Skeletal muscle tissue (tissue), 4 donors: ENCODE measurements around the gene FAM228B. TPM values are rescaled to one million over a fixed set of nuclear protein-coding genes. Genes with fewer than 3 reads are reported as not detected.
"Not testable (repeated sequence)": the region's sequence is repeated elsewhere in the genome, so short reads cannot be mapped to it uniquely, and the experiment has no call there.

Experiments
- H3K27ac ChIP-seq: one replicate; pipeline ENCODE4 v1.7.0; 2013; ENCODE audit warnings: mild to moderate bottlenecking, low read depth, low read length, inconsistent platforms
- H3K27me3 ChIP-seq, 3 donors: one replicate each; pipeline ENCODE4 v1.7.0; 2013; ENCODE audit warnings: low read length in 3 of 3; ENCODE audit not compliant: control insufficient read depth in 3 of 3, insufficient read depth in 3 of 3
- H3K36me3 ChIP-seq, 3 donors: one replicate each; pipeline ENCODE4 v1.7.0; 2013; ENCODE audit warnings: low read length in 3 of 3; ENCODE audit not compliant: control insufficient read depth in 3 of 3, insufficient read depth in 3 of 3
- H3K4me1 ChIP-seq, 3 donors: one replicate each; pipeline ENCODE4 v1.7.0; 2013; ENCODE audit warnings: low read length in 3 of 3, mild to moderate bottlenecking in 3 of 3; ENCODE audit not compliant: control insufficient read depth in 3 of 3, insufficient read depth in 3 of 3
- H3K4me3 ChIP-seq, 3 donors: one replicate each; pipeline ENCODE4 v1.7.0; 2013; ENCODE audit warnings: low read length in 3 of 3
- H3K9ac ChIP-seq, 3 donors: one replicate each; pipeline ENCODE4 v1.7.0; 2013; ENCODE audit warnings: low read length in 3 of 3, mild to moderate bottlenecking in 3 of 3, moderate library complexity in 2 of 3, low read depth in 1 of 3
- H3K9me3 ChIP-seq, 3 donors: one replicate each; pipeline ENCODE4 v1.7.0; 2013; ENCODE audit warnings: low read length in 3 of 3; ENCODE audit not compliant: control insufficient read depth in 3 of 3
- total RNA-seq: library from RNA; depleted of rRNA; stranded (reverse); fragments of >200 nt; gene quantifications from one replicate; pipeline ENCODE4 v1.2.3, GENCODE V29; 2014
- donor health status: Osteomylitis.

FAM228B gene
- total RNA-seq, 1 donor from 2014 or later, result 47.0 TPM

GRCh38 chr2:24082787-24083566 is 40.3 kb upstream of the FAM228B start:
- no peaks in the 10 kb centered on the region for H3K27me3 ChIP-seq
- peak overlapping the region; percentile 77 for H3K27ac ChIP-seq
- H3K4me3 ChIP-seq, result peak overlapping the region in 1 of 3 donors; percentile 76
- H3K36me3 ChIP-seq, result peaks cover 6 to 10% (median 9%) of the 10 kb centered on the region in 3 donors
- peak overlapping the region in 2 of 3 donors; percentile 72 to 85 for H3K9ac ChIP-seq
- no peaks in the 10 kb centered on the region for H3K9me3 ChIP-seq
- H3K4me1 ChIP-seq, result peaks cover 16 to 27% (median 18%) of the 10 kb centered on the region in 3 donors

- H3K27ac ChIP-seq, result peak overlapping the region; percentile 77
- H3K4me3 ChIP-seq, result peak overlapping the region; percentile 76 to 84 (median 82)
- H3K27me3 ChIP-seq, result no peaks in the 10 kb centered on the region
- no peaks in the 10 kb centered on the region for H3K9me3 ChIP-seq
- H3K4me1 ChIP-seq, result peaks cover 16 to 27% (median 18%) of the 10 kb centered on the region in 3 donors
- peaks cover 6 to 11% (median 10%) of the 10 kb centered on the region in 3 donors for H3K36me3 ChIP-seq
- H3K9ac ChIP-seq, result peak overlapping the region; percentile 72 to 85 (median 81)
Measured at GRCh38 chr2:24083567-24084385, 39.5 kb upstream of the FAM228B start.

- Histone ChIP-seq H3K27ac (peak within 1 kb of the TSS; percentile 77), H3K36me3 (peaks cover 6 to 11% (median 8%) of the 10 kb centered on the region in 3 donors), H3K9ac (peak within 1 kb of the TSS; percentile 72 to 85 (median 81)), H3K4me3 (peak within 1 kb of the TSS; percentile 80 to 84 (median 82)), H3K4me1 (peaks cover 16 to 27% (median 18%) of the 10 kb centered on the region in 3 donors), H3K9me3 (no peaks in the 10 kb centered on the region), H3K27me3 (no peaks in the 10 kb centered on the region)
Measured at GRCh38 chr2:24084386-24085199, 38.7 kb upstream of the FAM228B start, which contains the start of gene TP53I3. TSS of gene TP53I3 (minus strand) at chr2:24084834. CDS start at chr2:24084326, 508 bp downstream.

GRCh38 chr2:24085200-24085489 is 38.1 kb upstream of the FAM228B start:
- peaks cover 6 to 11% (median 8%) of the 10 kb centered on the region in 3 donors for H3K36me3 ChIP-seq
- peak overlapping the region; percentile 52 to 85 (median 81) for H3K9ac ChIP-seq
- peaks cover 16 to 27% (median 18%) of the 10 kb centered on the region in 3 donors for H3K4me1 ChIP-seq
- peak overlapping the region; percentile 80 to 84 (median 82) for H3K4me3 ChIP-seq
- H3K9me3 ChIP-seq, result no peaks in the 10 kb centered on the region
- H3K27me3 ChIP-seq, result no peaks in the 10 kb centered on the region
- H3K27ac ChIP-seq, result peak overlapping the region; percentile 77

- H3K4me3 ChIP-seq, result no peak overlapping the region
- H3K27me3 ChIP-seq, result no peaks in the 10 kb centered on the region
- H3K9me3 ChIP-seq, result no peaks in the 10 kb centered on the region
- H3K9ac ChIP-seq, result no peak overlapping the region
- H3K27ac ChIP-seq, result no peak overlapping the region
- peaks cover 16 to 27% (median 18%) of the 10 kb centered on the region in 3 donors for H3K4me1 ChIP-seq
- peaks cover 6 to 7% (median 7%) of the 10 kb centered on the region in 3 donors for H3K36me3 ChIP-seq
Measured at GRCh38 chr2:24086241-24086640, 37.0 kb upstream of the FAM228B start.

GRCh38 chr2:24087032-24087431 is 36.2 kb upstream of the FAM228B start:
- Histone ChIP-seq H3K9me3 (no peaks in the 10 kb centered on the region), H3K4me1 (peaks cover 16 to 27% (median 18%) of the 10 kb centered on the region in 3 donors), H3K9ac (no peak overlapping the region), H3K4me3 (no peak overlapping the region), H3K27me3 (no peaks in the 10 kb centered on the region), H3K27ac (no peak overlapping the region), H3K36me3 (peaks cover 3 to 7% (median 4%) of the 10 kb centered on the region in 3 donors)

GRCh38 chr2:24088821-24089359 is 34.4 kb upstream of the FAM228B start:
- Histone ChIP-seq H3K4me3 (no peak overlapping the region), H3K27ac (no peak overlapping the region), H3K27me3 (no peaks in the 10 kb centered on the region), H3K9ac (no peak overlapping the region), H3K36me3 (peaks cover 0 to 2% (median 0%) of the 10 kb centered on the region in 3 donors), H3K4me1 (peaks cover 9 to 17% (median 12%) of the 10 kb centered on the region in 3 donors), H3K9me3 (no peaks in the 10 kb centered on the region)

GRCh38 chr2:24093270-24093669 is 30.0 kb upstream of the FAM228B start:
- not testable (repeated sequence) for H3K27me3 ChIP-seq, H3K27ac ChIP-seq, H3K4me3 ChIP-seq, H3K36me3 ChIP-seq, H3K9me3 ChIP-seq, H3K4me1 ChIP-seq, H3K9ac ChIP-seq

GRCh38 chr2:24095171-24095677 is 28.0 kb upstream of the FAM228B start:
- H3K4me1 ChIP-seq, H3K9me3 ChIP-seq, H3K9ac ChIP-seq, H3K4me3 ChIP-seq, H3K27ac ChIP-seq, H3K27me3 ChIP-seq, H3K36me3 ChIP-seq: not testable (repeated sequence)
